Umbilical cord (tissue), 2 donors: ENCODE measurements around the gene DVL2. TPM values are rescaled to one million over a fixed set of nuclear protein-coding genes. Genes with fewer than 3 reads are reported as not detected.
"Not testable (repeated sequence)": the region's sequence is repeated elsewhere in the genome, so short reads cannot be mapped to it uniquely, and the experiment has no call there.

Experiments
- DNase-seq: peaks from one replicate; pipeline ENCODE4 v3.0.0-alpha.2; 2015; ENCODE audit warnings: low spot score
- total RNA-seq: library from RNA; depleted of rRNA; stranded (reverse); fragments of >200 nt; gene quantifications from one replicate; pipeline ENCODE4 v1.2.3, GENCODE V29; 2014; ENCODE audit warnings: low replicate concordance; ENCODE audit not compliant: insufficient read depth

Gene DVL2
- total RNA-seq, 1 donor from 2014 or later, result 64.8 TPM

DNA sequence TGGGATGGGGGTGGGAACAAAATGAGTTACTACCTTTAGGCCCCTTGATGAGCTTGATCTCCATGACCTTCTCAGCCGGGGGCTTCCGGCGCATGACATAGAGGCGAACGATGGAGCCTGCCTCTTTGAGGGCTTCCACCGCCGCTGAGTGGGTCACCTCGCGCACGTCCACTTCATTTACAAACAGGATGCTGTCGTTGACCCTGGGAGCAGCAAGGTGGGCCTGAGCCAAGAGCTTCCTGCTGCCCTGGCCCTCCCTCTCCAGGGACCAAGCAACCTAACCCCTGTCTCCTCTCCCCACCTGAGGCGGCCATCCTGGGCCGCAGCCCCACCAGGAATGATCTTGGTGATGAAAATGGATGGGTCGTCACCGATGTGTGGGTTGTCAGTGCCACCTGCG, 30.9 kb downstream of the DVL2 start:
- DNase-seq, result no peak

DNA sequence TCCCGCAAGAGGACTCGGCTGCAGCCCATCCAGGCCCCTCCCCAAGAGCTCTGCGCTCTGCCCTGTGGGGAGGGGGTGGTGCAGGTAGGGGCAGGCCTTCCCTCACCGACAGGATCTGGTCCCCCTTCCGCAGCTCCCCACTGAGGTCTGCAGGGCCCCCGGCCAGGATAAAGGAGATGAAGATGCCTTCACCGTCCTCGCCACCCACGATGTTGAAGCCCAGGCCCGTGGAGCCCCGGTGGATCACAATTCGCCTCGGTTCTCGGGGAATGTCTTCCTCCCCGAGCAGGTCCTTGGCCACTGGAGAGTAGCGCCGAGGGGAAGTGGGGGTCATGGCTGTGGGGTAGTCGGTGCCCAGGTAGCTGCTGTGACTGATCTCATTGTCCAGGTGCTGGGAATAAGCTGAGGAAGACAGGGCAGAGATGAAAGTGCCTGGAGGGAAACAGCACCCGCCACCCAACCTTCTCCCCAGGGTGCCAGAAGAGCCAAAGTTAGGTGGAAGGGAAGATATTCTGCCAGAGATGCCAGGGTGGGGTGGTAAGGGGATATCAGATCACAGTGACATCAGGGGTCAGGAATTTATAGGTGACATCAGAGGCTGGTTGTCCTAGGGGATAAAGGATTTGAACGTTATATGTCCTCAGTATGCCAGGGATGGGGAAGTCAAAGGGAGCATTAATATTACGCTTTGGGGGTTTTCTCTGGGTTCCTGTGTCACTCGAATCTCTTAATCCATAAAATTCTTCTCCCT, 37.5 kb downstream of the DVL2 start:
- DNase-seq, result no peak

DNA sequence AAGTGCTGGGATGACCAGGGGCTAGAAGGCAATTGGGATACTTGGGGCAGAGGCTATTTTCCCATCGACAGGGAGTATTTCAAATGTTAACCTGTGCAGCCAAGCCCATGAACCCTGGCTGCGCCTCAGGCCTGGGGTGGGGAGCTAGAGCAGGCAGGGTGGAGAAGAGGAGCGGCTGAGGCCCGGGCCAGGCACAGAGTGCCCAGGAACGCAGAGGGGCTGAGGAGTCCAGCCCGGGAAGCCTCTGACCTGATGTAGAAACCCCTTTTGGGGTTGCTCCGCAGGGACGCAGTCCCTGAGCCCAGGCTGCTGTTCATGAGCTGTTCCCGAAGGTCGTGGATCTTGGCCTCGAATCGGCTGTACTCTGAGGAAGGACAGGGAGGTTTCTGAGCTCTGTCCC, 38.3 kb downstream of the DVL2 start:
- DNase-seq, result no peak

DNA sequence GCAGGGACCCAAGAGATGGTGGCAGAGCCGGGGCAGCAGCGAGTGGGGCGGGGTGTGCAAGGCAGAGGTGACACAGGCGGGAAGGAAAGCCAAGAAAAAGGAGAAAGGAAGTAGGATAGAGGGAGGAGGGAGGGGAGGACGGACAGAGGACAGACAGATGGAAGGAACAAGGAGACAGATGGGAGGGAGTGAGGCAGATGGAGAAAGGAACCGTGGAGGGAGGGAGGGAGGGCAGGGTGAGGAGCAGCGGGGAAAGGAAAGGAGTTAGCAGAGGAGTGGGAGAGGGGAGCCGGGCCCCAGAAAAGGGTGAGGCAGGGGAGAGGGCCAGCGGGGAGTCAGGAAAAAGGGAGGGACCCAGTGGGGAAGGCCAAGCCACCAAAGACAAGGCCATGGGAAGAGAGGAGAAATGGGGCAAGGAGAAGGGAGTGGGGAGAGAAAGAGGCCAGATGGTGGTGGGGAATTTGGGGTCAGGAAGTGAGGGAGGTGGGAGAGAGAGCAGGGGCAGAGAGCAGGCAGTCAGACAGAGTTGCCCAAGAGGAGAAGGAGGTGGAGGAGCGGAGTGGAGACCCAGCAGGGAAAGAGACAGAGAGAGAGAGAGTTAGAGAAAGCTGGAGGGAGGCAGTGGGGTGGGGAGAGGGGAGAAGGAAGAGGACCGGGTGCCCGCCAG, 41.9 kb downstream of the DVL2 start:
- no peak for DNase-seq

DNA sequence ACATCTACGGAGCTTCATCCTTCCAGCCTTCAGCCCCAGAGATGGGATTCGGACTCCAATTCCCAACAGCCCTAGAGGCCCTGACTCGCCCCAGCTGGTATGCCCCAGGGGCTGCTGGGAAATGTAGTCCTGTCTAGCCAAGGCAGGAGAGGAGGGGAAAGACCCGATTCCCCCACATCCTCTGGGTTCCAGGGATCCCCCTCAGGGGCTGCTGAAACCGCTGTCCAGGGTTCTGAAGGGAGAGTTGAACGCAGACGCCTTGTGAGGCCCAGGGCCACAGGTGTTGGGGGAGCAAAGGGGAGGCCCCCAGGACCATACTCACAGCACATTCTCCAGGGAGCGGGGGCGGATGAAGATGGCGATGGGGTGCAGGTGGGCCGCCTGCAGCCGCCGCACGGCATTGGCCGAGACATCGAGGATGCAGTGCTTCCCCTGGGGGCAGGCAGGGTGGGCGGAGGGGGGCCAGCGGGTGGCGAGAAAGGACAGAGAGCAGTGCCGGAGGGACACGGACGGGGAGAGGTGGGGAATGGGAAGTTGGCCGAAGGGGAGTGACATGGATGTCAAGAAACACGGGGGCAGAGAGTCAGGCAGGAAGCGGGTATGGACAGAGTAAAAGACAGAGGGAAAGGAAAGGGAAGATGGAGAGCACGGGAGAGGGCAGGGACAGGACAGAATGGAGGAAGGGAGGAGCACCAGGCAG, 42.6 kb downstream of the DVL2 start:
- DNase-seq, result peak; percentile 43

DNA sequence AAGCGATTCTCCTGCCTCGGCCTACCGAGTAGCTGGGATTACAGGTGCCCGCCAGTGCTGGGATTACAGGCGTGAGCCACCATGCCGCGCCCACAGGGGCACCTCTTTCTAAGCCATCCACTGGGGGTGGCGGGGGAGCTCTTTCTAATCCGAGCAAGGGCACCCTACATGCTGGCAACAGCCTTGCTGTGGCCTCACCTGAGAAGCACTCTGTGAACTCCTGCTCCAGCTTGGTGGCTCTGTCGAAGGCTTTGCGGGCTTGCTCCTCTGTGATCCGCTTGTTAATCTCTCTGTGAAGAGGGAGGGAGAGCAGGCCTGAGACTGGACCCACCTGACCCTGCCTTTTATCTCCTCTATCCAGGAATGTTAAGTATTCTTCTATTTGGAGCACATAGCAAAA, 43.2 kb downstream of the DVL2 start:
- no peak for DNase-seq

DNA sequence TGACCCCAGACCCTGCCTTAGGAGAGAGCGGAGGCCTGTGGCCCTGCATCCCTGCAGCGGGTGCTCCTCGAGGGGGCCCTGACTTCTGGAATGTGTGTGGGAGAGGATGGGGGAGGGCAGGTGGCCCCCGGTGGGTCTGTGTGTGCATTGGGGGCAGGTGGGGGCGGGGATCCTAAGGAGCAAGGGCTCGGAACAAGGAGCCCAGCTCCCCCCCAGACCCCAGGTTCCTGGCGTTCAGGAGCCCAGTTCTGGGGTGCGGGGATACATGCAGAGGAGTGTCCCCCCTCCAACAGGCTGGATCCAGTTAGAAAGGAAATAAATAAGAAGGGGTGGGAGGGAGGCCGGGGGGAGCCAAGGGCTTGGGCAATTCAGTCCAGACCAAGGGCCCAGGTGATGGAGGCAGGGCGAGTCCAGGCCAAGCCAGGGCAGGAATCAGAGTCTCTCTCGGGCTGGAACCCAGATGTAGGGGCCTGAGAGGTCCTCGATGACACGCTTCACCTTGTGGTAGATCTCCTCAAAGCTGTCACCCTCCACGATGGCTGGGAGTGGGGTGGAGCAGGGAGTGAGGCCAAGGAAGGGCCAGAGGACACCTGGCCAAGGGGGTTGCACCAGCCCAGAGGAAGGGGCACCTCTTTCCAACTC, 43.9 kb downstream of the DVL2 start:
- no peak for DNase-seq

DNA sequence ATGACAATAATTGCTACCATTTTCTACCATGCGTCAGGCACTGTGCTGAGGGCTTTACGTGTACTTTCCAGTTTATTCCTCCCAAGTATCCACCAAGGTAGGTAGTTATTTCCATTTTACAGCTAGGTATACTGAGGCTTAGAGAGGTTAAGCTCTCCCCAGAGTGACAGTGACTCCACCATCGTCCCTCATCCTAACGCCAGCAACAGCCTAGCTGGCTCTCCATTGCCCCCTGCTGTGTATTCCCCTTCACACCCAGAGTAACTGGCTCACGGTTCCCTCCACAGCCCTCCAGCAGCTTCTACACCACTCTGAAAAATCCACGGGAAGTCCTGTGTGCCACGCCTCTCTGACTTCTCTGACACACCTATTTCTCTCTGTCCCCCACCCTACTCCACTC, 48.1 kb downstream of the DVL2 start:
- no peak for DNase-seq

DNA sequence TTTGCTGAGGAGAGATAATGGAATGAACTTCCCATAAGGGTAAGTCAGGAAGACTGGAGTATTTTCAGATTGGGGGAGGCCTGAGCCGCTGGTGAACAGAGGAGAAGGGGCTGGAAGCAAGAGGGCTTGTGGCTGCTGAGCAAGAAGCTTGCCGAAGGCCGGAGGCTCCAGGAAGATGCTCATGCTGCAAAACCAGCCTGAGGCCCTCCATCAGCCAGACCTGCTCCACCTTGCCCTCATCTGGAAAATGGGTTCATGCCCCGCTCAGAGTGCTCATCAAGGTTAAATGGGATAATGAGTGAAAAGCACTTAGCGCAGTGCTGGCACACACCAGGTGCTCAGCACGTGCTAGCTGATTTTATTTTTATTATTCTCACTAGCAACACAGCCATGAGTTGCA, 49.7 kb downstream of the DVL2 start:
- DNase-seq, result no peak

DNA sequence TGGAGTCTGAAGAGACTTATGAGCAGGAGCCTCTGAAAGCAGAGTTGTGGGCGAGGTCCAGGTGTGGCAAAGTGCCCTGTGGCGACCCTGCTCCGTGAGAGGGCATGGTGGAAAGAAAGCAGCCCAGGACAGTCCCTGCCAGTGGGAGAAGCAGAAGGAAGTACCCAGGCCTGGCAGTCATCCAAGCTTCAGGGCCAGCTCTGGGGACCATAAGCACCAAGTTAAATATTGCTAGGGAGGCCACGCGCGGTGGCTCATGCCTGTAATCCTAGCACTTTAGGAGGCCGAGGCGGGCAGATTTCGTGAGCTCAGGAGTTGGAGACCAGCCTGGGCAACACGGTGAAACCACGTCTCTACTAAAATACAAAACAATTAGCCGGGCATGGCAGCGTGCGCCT, 50.2 kb downstream of the DVL2 start:
- DNase-seq, result no peak

DNA sequence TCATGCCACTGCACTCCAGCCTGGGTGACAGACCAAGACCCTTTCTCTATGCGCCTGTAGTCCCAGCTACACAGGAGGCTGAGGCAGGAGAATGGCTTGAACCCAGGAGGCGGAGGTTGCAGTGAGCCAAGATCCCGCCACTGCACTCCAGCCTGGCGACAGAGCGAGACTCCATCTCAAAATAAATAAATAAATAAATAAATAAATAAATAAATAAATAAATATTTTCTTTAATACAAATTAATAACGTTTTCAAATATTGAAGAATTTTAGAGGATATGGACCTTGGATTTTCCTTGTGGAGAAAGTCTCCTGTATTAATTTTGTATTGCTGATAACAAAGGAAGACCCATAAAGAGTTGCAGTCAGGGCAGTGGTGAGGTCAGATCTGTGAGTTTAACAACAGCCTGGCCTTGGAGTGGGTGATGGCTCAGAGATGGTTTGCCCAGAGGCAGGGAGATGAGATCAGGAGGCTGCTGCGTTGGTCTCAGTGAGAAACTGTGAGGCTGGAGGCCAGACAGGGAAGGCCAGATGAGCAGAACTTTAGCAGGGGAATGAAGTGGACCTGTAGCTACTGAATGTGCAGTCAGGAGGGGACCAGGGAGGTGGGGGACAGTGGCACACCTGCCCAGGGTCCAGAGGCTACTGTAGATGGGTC, 50.8 kb downstream of the DVL2 start:
- DNase-seq, result no peak

DNA sequence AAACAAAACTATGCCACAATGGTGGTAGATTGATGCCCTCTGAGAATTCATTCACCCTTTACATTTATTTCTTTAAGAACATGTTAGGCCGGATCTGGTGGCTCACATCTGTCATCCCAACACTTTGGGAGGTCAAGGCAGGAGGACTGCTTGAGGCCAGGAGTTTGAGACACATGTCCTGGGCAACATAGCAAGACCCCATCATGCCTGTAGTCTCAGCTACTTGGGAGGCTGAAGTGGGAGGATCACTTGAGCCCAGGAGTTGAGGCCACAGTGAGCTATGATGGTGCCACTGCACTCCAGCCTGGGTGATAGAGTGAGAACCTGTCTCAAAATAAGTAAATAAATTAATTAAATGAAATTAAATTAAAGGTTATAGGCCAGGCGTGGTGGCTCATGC, 52.2 kb downstream of the DVL2 start:
- not testable (repeated sequence) for DNase-seq

DNA sequence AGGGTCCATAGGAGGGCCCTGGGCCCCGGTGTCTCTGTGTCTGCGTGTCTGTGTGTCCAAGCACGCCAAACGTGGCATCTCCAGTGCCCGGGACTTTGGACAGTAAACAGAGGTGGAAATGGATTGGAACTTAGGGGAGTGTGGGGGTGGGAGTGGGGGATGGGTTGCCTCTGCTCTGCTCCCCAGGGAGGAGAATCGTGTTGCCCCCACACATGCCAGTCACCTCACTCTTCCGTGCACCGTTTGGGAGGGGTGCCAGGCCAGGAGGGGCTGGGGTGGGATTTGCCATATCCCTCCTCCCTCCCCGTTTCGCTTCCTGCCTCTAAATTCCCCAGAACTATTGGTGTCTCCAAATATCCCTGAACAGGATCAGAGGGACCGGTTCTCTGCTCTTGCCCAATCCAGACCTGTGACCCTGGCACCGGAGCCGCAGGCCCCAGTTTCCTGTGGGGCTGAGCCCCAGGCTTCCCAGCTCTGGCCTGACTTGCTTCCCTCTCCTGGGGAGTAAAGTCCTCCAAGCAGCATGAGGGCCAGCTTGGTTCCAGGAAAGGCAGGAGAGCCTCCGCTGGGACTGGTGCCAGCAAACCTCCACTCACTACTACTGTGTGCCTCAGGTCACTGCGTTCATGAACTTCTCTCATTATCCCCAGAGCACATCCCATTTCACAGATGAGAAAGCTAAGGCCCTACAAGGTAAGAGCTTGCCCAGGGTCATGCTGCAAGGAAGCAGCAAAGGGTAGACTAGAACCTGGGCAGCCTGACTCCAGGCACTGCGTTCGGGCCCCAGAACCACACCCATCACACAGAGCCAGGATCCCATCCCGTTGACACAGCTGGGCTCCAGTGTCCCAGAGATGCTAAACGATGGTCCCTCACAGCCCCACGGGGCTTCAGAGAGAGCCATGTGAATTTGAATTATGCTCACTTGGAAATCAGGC, 54.7 kb downstream of the DVL2 start, which contains the start of gene ASGR1:
Gene ASGR1, minus strand, starts transcription at position 54 of the 938 bp plus-strand sequence. CDS start 807 bp downstream, outside the sequence.
- DNase-seq, result no peak

DNA sequence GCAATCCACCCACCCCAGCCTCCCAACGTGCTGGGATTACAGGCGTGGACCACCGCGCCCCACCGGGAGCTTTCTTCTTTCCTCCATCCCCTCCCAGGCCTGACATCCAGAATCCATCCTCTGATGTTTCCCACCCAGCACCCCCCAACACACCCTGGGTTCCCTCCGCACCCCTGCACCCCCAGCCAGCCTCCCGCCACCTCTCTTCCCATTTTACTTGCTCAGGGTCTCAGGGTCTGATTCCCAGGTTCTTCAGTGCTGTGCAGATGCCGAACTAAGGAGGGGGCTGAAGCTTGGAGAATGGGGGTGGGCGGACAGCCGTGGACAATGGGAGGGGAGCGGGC, 55.4 kb downstream of the DVL2 start:
- DNase-seq, result no peak

DNA sequence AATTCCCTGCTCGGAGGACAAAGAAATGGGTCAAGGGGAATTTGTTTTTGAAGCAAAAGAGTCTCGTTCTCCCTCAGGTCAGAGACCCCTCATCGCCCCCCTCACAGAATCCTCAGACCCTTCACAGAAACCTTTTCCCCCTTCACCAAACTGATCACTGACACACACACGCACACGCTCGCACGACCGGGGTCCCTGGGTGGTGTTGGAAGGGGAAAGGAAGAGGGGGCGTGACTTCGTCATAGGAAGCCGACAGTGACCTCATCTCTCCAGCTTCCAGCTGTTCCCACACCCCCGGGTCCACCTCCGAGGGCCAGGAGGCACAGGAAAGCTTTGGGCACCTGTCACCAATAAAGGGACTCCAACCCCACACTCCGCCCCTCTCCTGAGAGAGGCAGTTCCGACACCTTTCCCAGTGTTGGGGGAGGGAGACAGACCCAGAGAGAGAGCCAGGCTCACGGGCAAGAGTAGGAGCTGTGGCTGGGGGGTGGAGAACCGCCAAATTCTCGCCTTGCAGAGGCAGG, 56.3 kb downstream of the DVL2 start:
- peak; percentile 27 for DNase-seq

DNA sequence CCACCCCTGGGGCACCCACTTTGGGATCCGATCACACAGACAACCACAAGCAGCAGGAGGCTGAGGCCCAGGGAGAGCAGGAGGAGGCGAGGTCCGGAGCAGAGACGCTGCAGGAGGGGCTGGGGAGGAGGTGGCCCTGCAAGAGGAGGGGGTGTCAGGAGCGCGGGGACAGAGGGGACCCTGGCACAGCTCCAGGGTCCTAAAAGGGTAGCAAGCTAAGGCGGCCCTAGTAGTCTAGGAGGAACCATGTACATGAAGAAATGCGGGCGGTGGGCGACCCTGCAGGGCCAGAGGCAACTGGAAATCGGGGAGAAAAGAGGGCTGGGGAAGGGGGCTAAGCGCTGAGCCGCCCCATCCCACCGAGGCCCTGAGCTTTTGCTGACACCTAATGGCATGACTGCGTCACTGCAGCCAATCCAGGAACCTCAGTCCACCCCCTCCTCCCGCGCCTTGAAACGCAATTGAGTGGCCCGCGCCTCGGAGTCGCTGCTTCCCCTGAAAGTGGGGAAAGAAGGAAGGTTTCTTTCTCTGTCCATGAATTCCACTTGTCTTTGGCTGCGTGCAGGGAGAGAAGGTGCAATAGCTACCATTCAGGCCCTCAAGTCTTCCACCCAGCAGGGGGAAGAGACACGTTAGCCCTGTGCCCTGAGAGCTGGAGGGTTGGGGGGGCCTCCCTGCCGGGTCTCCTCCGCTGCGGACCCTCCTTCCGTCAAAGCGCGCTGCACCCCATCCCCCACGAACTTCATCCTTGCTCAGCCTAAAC, 56.9 kb downstream of the DVL2 start:
- DNase-seq, result peak; percentile 74

DNA sequence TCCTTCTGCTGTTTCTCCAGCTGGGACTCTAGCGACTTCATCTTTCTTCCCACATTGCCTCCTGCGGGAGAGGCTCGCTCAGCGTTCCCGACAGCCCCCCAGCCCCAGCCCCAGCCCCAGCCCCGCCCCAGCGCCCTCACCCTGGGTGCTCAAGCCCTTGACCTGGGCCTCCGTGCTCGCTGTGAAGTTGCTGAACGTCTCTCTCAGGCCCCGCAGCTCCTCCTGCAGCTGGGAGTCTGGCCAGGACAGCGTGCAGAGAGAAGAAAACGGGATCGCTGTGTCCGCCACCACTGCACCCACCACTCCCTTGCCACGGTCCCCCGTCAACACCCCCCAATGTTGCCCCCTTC, 57.5 kb downstream of the DVL2 start:
- DNase-seq, result peak; percentile 58

DNA sequence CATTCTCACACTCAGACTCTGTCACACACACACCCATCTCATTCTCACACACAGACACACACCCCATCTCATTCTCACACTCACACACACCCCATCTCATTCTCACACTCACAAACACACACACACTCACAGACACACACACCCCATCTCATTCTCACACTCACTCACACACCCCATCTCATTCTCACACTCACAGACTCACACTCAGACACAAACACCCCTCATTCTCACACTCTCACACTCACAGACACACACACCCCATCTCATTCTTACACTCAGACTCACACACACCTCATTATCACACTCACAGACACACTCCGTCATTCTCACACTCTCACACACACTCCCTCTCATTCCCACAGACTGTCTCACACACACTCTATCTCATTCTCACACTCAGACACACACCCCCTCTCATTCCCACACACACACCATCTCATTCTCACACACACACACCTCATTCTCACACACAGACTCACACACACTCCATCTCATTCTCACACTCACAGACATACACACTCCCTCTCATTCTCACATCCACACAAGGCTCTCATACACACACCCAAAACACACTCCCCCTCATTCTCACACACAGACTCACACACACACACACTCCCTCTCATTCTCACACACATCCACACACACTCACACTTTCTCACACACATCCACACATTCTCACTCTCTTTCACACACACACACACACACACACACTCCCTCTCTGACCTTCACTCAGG, 58.0 kb downstream of the DVL2 start:
- no peak for DNase-seq
